ENCODE results near the gene NCF4.

NCF4 gene

DNA sequence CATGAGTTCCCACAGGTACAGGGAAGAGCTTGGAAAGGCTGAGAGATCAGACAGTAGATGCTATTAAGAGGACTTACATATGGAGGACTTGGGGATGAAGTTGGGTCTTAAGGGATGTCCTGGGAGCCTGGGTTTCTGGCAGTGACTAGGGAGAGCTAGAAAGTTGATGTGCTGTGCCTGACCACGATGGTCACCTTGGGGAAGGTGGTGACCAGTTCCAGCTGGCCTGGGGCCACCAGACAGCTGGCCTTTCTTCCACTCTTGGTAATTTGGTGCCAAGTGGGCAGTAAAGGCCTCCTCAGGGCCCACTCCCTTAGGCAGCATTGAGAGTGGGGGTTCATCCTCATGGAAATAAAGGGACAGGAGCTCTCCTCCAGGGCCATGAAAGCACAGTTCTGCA lies 38.7 kb downstream of the NCF4 start:
- DNase-seq: no peak

DNA sequence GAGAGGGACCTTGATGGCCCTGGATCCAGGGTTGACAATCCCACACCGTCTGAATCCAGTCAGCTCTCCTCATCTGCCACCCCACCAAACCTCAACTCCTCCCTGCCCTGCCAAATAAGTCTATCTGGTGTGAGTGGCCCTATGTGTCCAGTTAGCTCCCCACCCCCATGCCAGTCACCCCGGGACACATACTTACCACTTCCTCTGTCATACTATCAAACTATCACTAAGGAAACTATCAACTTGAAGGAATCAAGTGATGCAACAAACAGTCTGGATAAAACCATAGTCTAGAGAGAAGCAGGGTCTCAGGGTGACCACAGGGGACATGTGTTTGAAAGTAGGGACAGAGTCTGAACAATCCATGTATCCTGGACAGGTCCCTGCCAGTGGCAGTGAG lies 39.4 kb downstream of the NCF4 start:
- no peak for DNase-seq

DNA sequence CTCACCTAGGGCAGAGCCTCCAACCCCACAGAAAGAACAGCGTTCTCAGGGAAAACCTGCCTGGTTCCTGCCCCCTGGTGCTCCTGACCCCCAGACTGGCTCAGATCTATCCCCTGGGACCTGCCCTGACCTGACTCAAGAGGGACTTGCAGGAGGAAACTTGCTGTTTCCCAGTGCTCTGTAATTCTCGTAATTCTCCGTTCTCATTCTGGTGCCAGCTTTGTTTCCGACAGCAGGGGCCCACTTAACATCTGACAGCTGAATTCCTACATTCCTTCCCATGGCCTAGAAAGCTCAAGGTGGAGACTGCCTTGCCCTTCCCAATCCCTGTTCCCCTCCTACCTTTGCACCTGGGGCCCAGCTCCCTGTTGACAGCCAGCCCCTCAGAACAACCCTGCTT lies 40.1 kb downstream of the NCF4 start:
- DNase-seq: no peak

DNA sequence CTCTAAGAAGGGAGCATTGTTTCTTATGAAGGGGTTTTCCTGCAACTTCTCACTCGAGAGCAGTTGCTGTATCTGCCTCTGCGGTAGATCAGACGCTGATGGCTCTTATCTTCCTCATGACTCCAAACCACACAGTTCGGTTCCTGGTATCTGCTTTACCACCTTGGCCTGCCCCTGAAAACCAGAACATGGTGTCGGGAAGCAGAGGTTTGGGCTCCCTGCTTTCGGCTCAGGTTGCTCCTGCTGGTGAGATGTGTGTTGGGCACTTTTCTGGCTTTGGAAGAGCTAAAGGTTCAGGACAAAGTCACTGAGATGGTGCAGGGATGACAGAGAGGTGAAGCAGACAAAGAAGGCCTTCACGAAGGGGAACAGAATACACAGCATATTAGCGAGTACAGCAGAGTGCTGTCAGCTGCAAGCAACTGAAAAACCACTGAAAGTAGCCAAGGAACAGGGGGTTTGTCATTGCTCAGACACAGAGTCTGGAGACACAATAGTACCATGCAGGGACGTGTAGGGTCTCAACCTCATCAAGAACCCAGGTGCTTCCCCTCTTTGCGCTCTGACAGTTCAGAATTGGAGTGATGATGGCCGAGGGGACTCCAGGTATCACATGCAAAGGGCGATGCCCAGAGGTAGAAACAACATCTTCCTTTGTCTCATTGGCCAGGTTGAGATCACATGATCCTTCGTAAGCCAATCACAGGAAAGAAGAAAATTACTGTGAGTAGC lies 40.8 kb downstream of the NCF4 start:
- no peak for DNase-seq

DNA sequence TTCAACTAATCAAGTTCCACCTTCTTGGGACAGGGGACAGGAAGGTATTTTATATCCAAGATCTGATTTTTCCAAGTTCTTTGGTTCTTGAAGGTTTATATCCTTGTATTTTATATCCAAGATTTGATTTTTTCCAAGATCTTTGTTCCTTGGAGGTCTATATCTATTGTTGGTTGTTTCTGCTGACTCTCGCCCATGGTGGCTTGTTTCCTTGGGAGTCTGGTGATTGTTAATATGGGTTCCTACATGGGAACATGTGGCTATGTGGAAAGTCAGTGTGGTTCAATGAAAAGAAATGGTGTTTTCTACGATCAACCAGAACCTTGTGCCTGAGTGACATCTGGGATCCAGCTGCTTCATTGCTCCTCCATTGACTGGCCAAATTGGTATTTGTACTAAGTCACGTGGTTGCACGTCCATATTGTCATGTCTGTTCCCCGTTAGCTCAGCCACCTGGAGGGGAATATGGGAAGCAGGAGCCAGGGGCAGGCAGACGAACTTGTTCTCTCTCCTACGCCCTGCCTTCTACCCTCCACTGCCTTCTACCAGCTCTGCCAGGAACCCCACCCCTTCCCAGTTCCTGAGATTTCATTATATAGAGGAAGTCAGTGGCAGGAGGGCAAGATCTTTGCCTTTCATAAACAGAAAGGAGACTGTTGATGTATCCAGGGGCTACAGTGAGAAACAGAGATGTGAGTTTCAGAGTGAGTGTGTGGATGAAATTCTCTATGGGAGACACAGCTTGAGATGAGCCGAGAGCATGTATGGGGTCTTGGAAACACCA lies 41.5 kb downstream of the NCF4 start:
- DNase-seq: no peak

DNA sequence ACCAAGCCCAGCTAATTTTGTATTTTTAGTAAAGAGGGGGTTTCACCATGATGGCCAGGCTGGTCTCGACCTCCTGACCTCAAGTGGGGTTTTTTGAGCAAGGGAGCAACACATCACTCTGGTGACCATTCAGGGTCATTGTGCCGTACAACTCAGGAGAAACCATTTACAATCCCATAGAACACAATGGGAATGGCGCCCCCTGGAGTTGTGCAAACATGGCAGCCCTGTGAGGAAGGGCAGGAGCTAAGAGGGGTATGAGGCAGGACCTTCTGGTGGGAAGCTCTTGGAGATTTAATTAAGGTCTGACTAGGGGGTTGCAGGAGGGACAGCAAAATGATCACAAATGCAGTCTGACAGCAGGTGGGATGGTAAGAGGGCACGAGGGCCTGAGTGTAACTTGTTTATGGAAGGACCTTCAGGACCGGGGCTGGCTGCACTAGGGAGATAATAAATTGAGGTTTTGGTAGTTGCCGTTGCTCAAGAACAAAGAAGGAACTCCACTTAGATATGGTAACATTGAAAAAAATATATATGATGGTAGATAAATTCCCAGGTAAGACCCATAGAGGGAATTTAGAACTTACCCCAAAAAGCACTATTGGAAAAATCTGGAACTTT lies 43.6 kb downstream of the NCF4 start:
- DNase-seq: no peak

DNA sequence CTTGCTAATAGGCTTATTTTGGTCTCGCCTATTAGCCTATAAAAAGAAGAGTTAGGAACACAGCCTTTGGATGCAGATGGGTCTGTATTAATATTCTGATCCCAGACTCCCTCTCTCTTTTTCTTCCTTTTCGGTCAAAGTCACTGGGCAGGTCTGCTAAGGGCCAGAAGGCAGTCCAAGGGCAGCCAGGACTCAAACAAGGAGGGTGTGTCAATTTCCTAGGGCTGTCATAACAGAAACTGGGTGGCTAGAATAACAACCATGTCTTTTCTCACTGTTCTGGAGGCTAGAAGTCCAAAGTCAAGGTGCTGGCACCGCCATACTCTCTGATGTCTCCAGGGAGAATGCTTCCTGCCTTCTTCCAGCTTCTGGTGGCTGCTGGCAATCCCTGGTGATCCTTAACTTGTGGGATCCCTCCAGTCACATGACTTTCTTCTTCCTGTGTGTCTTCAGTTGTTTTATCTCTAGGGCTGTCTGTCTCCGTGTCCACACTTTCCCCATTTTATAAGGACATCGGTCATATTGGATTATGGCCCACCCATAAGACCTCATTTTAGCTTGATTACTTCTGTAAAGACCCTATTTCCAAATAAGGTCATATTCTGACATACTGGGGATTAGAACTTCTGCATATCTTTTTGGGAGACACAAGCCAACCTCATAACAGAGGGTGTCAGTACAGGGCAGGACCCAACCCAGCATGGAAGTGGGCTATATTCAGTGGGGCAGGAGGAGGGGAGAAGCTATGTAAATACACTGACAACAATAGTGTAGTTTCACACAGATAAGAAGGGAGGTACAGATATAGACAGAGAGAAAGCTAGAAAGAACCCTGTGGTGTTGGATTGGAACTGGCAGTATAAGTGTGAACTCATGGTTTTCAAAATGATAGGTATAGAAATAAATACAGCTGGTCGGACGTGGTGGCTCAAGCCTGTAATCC lies 46.7 kb downstream of the NCF4 start:
- no peak for DNase-seq

DNA sequence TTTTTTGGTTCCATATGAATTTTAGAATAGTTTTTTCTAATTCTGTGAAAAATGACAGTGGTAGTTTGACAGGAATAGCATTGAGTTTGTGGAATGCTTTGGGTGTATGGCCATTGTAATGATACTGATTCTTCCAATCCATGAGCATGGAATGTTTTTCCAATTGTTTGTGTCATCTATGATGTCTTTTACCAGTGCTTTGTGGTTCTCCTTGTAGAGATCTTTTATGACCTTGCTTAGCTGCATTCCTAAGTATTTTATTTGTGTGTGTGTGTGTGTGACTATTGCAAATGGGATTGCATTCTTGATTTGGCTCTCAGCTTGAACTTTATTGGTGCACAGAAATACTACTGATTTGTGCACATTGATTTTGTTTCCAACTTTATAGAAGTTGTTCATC lies 49.7 kb downstream of the NCF4 start:
- no peak for DNase-seq

DNA sequence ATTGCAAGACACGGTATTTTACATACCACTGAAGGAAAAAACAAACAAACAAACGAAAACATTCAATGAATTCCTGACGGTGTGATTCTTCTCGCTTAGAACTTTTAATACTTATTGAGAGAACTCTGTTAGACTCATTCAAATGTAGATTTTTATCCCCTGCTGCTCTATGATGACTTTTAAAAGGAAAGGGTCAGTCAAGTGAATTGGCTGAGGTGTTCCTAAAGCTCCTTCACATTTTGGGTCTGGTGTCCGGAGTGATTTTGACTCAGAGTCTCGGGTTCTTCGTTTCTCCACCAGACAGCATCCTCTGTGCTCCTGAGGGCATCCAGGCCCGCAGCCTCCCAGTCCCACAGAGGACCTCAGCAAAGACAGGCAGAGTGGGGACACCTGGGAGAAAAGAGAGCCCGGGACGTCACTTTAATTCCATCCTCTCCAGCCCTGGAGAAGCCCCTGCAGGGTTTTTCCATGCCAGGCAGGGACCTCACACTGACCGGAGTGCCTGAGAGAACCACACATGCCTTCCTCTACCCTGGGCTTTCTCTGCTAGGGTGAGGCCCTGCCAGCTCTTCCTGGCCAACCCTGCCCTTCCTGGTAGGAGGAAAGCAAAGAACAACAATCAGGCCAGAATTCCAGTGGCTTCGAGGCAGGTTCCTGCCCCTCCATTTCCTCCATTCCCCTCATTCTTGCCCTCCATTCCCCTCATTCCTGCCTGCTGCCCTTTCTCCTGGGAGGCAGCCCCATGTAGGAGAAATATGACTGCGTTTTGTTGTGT lies 51.3 kb downstream of the NCF4 start:
- DNase-seq: no peak

DNA sequence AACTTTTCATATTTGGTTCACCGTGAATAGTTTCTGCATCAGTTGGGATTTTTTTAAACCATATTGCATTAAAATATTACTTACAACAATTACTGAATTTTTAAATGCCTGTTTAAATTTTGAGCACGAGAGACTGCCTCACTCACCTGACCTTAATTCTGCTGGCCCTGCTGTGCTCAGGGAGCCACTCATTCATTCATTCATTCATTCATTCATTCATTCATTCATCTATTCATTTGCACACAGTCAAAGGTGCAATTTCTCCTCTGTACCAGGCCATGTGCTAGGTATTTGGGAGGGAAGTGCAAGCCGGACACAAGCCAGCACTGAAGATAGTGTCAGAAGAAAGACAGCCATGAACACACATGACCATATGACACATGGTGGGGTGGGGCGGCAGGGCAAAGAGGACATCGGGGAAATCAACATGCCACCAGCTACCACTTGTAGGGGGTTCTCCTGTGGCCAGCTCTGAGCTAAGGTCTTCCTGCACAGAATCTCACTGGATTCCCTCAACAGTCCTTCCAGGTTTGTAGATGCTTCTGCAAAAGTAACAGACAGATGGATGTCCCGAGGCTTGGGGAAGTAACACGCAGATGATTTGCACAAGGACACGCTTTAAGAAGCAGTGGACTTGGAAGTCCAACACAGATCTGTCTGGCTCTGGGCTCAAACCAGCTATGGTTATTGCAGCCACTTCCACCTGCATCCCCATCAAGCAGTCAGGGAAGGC lies 52.1 kb downstream of the NCF4 start:
- no peak for DNase-seq

DNA sequence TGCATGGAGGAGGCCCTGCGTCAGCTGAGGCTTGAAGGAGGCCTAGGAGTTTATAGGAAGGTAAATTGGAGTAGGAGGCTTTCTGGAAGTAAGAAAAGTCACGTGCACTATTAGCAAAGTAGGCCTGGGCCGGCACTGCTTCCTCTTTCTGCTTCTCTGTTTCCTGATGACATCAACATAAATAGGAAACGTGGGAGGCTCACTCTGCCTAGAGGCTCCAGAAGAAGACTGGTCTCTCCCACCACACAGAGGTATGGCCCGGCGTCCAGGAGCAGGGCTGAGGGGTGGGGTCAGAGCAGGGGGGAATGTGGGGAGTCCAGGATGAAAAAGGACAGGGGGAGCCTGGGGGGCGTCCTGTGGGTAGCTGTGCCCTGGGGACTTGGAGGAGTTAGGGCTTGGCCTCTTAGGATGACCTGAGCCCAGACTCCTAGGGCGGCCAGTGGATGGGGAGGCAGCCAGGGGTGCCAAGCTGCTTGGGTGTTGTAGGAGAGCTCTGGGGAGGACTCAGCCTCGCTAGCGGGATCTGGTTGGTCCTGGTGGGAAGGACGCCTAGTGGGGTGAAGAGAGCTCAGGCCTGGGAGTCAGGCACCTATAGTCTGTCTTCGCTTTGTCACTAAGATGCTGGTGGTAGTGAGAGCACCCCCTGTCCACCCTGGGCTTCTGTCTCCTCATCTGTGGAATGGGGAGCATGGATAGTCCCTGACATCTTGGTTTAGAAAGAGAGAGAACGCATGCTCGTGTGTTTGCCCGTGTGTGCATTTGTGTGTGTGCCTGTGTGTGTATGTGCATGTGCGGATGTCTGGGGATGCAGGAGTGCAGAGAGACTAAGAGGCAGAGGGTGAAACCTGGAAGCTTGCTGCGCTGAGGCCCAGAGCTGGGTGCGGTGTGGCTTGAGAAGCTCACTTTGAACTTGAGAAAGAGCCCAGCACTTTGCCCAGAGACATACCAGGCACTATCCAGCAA lies 52.9 kb downstream of the NCF4 start, which contains the start of gene CSF2RB:
CSF2RB (plus strand) TSS at position 202 of the 963 bp plus-strand sequence. CDS start 8,580 bp downstream, outside the sequence.
- no peak for DNase-seq

DNA sequence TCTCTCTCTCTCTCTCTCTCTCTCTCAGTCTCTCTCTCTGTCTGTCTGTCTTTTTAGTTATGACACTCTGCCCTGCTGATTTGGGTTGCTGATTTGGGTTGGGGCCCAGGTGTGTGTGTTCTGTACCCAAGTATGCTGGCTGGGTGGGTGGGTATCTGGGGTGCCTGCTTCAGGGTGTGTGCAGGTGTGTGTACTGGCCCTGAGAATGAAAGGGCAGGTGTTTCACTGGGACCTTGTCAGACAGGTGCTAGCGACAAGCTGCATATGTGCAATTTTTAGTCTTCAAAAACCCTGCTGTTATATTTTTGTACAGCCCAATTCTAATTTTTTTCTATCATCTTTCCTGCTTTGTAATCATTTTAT lies 53.6 kb downstream of the NCF4 start:
- no peak for DNase-seq

DNA sequence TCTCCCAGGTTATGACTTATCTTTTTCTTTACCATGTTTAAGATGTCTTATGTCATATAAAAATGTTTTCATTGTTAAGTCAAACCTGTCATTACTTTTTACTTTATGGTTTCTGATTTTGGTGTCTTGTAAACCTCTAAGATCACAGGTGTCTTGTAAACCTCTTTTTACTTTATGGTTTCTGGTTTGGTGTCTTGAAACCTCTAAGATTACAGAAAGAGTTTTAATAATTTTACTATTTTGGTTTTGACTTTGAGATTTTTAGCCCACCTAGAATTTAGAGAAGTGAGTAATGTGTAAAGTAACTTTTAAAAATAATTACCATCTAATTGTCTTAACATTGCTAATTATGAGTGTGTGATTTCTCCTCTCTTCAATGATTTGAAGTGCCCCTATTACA lies 55.2 kb downstream of the NCF4 start:
- no peak for DNase-seq

DNA sequence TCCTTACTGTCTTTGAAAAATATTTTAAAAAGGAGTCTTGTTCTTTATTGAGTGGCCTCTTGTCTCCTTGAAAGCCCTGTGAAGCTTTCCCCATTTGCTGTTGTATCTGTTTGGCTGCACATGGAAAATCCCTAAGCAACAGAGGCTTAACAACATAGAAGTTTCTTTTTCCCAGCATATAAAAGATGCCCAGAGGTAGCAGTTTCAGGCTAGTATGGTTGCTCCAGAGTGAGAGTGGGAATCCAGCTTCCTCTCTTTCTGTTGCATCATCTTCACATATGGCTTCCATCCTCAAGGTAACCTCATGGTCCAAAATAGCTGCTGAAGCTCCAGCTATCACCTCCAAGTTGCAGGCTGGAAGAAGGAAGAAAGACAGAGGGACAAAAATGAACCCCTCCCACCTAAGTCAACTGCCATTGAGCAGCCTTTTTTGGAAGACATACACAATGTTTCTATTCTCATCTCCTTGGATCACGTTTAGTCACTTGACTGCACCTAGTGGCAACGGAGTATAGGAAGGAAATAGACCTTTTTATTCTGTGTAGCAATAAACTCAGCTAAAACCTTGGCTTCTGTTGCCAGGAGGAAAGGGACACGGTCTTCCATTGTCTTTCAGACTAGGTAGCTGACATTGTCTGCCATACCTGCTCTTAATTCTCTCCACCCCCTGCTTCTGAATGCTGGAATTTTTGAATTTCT lies 57.9 kb downstream of the NCF4 start:
- no peak for DNase-seq

DNA sequence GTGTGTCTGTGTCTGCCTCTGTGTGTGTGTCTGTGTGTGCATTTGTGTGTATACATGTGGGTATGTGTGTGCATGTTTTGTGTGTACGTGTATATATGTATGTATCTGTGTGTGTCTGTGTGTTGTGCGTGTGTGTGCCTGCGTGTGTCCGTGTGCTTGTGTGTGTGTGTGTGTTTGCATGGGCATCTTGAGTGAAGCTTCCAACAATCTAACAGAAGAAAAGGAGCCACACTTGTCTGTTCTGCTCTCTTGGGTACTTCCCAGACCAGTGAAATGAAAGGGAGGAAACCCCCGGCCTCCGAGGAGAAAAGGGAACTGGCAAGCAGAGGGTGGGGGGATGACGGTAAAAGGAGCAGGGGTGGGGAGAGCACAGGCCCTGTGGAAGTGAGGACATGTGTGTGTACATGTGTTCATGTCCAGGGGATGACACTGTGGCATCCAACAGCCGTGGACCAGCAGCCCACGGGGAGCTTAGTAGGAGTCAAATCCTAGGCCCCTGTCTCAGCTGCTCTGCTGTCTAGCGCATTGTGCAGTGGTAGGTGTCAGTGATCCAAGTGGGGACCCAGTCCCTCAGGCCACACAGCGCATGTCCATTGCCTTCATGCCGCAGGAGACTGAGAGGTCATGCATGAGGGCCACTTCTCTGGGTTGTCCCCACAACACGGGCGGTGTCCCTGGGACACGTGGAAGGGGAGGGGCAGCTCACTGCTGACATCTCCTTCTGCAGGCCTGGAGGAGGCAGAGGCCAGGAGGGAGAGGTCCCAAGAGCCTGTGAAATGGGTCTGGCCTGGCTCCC lies 60.7 kb downstream of the NCF4 start:
- no peak for DNase-seq

DNA sequence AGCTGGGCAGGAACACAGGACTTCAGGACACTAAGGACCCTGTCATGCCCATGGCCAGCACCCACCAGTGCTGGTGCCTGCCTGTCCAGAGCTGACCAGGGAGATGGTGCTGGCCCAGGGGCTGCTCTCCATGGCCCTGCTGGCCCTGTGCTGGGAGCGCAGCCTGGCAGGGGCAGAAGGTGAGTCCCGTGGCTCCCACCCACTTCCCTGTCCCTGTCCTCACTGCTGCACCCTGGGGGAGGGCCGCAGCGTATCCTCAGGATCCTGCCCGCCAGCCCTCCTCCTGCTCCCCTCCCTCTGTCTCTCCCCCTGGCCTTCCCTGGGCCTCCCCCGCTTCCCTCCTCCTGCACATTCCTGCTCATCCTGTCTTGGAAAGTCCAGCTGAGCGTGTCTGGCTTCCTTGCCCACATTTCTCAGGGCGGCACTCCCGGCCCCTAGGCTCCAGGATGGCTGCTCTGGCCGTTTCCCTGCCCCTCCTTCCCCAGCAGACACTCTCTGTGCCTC lies 61.4 kb downstream of the NCF4 start:
- DNase-seq: no peak

DNA sequence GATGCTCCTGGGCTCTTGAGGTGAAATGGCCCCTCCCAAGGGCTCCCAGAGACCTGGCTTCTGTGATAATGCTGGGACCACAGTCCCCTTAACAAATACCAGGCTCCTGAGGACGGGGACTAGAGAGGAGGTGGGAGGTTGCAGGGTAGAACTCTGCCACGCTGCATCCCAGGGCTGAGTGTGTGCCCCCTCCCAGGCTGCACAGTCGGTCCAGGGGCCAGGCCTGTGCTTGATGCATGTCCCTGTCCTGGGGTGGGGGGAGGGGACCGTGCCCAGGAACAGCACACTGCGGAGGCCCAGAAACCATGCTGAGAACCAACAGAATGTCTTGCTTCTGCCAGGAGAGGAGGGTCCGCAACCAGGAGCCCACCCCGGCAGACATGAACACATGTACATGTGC lies 61.9 kb downstream of the NCF4 start:
- no peak for DNase-seq

DNA sequence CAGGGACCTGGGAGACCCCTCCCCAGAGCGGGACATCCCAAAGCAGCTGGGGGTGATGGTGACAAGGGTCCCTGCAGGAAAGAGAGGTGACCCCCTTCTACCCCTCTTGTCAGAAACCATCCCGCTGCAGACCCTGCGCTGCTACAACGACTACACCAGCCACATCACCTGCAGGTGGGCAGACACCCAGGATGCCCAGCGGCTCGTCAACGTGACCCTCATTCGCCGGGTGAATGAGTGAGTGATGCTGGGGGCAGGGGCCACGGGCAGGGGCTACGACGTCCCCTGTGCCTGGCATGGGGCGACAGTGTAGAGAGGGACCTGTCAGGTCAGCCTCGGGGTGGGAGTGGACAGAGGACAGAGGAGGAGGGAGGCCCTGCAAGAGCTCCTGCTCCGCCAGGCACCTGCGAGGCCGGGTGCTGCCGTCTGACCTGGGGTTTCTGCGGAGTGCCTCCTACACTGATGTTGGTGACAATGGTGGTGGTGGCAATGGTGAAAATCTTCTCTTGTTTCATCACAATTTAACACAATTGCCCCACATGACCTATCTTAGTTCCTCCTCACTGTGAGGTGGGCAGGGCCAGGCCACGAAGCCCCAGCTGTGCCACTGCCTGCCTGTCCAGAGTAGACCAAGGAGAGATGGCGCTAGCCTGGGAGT lies 62.5 kb downstream of the NCF4 start:
- DNase-seq: no peak

Measured in NCI-H187 treated with DMSO at 0.1 percent for 48 hours (cell line).